Middle frontal gyrus (tissue), 1 donor: ENCODE data around the gene PDE4B.

Experiments
- DNase-seq: peaks from one replicate; pipeline ENCODE4 v3.0.0-alpha.2; 2015; ENCODE audit warnings: low spot score; ENCODE audit errors: extremely low spot score

PDE4B gene

GRCh38 chr1:66256629-66257572, 464.2 kb downstream of the PDE4B start:
- DNase-seq = no peak

GRCh38 chr1:66258404-66259105, 465.9 kb downstream of the PDE4B start:
- DNase-seq = no peak

GRCh38 chr1:66261364-66261763, 468.7 kb downstream of the PDE4B start:
- DNase-seq = no peak

- DNase-seq = no peak
Observed at GRCh38 chr1:66262208-66262963, 469.7 kb downstream of the PDE4B start.

GRCh38 chr1:66265268-66265667, 472.6 kb downstream of the PDE4B start:
- DNase-seq = no peak

GRCh38 chr1:66265796-66266195, 473.1 kb downstream of the PDE4B start:
- no peak for DNase-seq

GRCh38 chr1:66266350-66266749, 473.7 kb downstream of the PDE4B start:
- no peak for DNase-seq

GRCh38 chr1:66266756-66267155, 474.1 kb downstream of the PDE4B start:
- DNase-seq = no peak

- no peak for DNase-seq
Observed at GRCh38 chr1:66267201-66267940, 474.7 kb downstream of the PDE4B start.

- DNase-seq = no peak
Observed at GRCh38 chr1:66269222-66269621, 476.5 kb downstream of the PDE4B start.

- DNase-seq = no peak
Observed at GRCh38 chr1:66270119-66270812, 477.6 kb downstream of the PDE4B start.

- peak; percentile 62 for DNase-seq
Observed at GRCh38 chr1:66271216-66271903, 478.7 kb downstream of the PDE4B start.

GRCh38 chr1:66271904-66272254, 479.2 kb downstream of the PDE4B start:
- no peak for DNase-seq

- no peak for DNase-seq
Observed at GRCh38 chr1:66273656-66274055, 481.0 kb downstream of the PDE4B start.

- DNase-seq = no peak
Observed at GRCh38 chr1:66274634-66275033, 481.9 kb downstream of the PDE4B start.

GRCh38 chr1:66275083-66275482, 482.4 kb downstream of the PDE4B start:
- DNase-seq = no peak

GRCh38 chr1:66275601-66276023, 482.9 kb downstream of the PDE4B start:
- DNase-seq = no peak

- DNase-seq = no peak
Observed at GRCh38 chr1:66276218-66276617, 483.5 kb downstream of the PDE4B start.

GRCh38 chr1:66278260-66279021, 485.7 kb downstream of the PDE4B start:
- DNase-seq = peak; percentile 70
